ENCODE data around the gene NTM.

DNA sequence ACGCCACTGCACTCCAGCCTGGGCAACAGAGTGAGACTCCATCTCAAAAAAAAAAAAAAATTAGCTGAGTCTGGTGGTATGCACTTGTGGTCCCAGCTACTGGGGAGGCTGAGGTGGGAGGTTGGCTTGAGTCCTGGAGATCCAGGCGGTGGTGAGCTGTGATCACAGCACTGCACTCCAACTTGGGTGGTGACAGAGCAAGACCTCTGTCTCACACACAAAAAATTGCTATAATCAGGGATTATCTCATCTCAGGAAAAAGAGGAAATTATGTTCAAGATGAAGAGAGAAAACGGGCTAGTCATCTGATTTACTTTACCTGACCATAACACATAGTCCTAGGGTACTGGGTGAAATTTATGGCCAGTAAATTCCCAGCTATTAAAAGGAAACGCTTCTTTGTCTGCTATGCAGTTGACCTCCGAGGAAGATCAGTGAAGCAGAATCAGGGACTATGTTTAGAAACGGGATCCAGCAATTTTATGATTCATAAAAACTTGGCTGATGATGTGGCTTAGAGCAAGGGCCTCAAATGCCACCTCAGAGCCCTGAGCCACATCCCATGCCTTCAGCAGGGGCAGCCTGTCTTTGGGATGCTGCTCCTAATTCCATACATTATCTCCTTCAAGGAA lies 386.2 kb downstream of the NTM start:
- TF ChIP-seq, protein P1, sequence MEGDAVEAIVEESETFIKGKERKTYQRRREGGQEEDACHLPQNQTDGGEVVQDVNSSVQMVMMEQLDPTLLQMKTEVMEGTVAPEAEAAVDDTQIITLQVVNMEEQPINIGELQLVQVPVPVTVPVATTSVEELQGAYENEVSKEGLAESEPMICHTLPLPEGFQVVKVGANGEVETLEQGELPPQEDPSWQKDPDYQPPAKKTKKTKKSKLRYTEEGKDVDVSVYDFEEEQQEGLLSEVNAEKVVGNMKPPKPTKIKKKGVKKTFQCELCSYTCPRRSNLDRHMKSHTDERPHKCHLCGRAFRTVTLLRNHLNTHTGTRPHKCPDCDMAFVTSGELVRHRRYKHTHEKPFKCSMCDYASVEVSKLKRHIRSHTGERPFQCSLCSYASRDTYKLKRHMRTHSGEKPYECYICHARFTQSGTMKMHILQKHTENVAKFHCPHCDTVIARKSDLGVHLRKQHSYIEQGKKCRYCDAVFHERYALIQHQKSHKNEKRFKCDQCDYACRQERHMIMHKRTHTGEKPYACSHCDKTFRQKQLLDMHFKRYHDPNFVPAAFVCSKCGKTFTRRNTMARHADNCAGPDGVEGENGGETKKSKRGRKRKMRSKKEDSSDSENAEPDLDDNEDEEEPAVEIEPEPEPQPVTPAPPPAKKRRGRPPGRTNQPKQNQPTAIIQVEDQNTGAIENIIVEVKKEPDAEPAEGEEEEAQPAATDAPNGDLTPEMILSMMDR (IDR thresholded peaks at IDR 0.05), result no peak
- TF ChIP-seq POLR2A (IDR thresholded peaks at IDR 0.05) (no peak), EP300 (IDR thresholded peaks at IDR 0.05) (no peak)
